Endothelial cell of umbilical vein (primary cell): Measurements from ENCODE around the gene AFF4. TPM values are rescaled to one million over a fixed set of nuclear protein-coding genes. Genes with fewer than 3 reads are reported as not detected.
"Not testable (repeated sequence)": the region's sequence is repeated elsewhere in the genome, so short reads cannot be mapped to it uniquely, and the experiment has no call there.

Source experiments
- BruUV-seq: library from RNA; stranded (reverse); fragments of 400-500 nt; replicated peaks from 2 replicates; lab custom pipeline; 2021; lab: Mats Ljungman, UMichigan
- CTCF ChIA-PET: fragments of 300-600, 350-600 bp; sonication (Branson Sonifier 250); formaldehyde crosslinking; loops from one replicate; lab custom pipeline; 2021; ENCODE audit warnings: antibody characterized with exemption, inconsistent platforms; lab: Charles Lee
- POLR2A ChIA-PET: fragments of 300-600, 350-600 bp; sonication (Branson Sonifier 250); formaldehyde crosslinking; loops from one replicate; lab custom pipeline; 2021; ENCODE audit warnings: antibody characterized with exemption, inconsistent platforms; lab: Charles Lee
- DNase-seq: peaks from one replicate; pipeline ENCODE4 v3.0.0-alpha.2; 2011; ENCODE audit warnings: low read depth, low spot score
- FAIRE-seq: peaks from 2 replicates; lab custom pipeline; 2011; peaks lifted over from hg19 to GRCh38; lab: Jason Lieb, UNC
- H2AFZ ChIP-seq: 2 replicates; pipeline ENCODE4 v1.6.0; 2012; ENCODE audit warnings: low read depth, low read length, control low read depth, inconsistent platforms
- H3K27ac ChIP-seq: 2 replicates; pipeline ENCODE4 v1.5.1; 2011; ENCODE audit warnings: low read depth, mild to moderate bottlenecking, control low read depth, low read length, moderate library complexity; ENCODE audit not compliant: insufficient read depth
- H3K27me3 ChIP-seq, 2 experiments: 2 replicates each; pipeline versions ENCODE4 v1.6.0 to v1.6.1; 2011; ENCODE audit warnings: low read length in 2 of 2, mixed read lengths in 1 of 2; ENCODE audit not compliant: control insufficient read depth in 2 of 2, insufficient read depth in 2 of 2
- H3K36me3 ChIP-seq, 2 experiments: 2 replicates in 1 of 2; 3 replicates in 1 of 2; pipeline ENCODE4 v1.5.1; 2011; ENCODE audit warnings: low read length in 2 of 2, mild to moderate bottlenecking in 1 of 2, moderate library complexity in 1 of 2; ENCODE audit not compliant: control insufficient read depth in 2 of 2, insufficient read depth in 2 of 2; ENCODE audit errors: extremely low read depth in 1 of 2
- H3K4me1 ChIP-seq: 3 replicates; pipeline ENCODE4 v1.5.1; 2011; ENCODE audit warnings: mild to moderate bottlenecking, low read length; ENCODE audit not compliant: control insufficient read depth, insufficient read depth; ENCODE audit errors: extremely low read depth
- H3K4me2 ChIP-seq: 2 replicates; pipeline ENCODE4 v1.6.1; 2011; ENCODE audit warnings: low read length, control low read depth, mixed read lengths; ENCODE audit not compliant: insufficient read depth
- H3K4me3 ChIP-seq, 3 experiments: fragments of 200-600 bp in 1 of 3; sonication (generic), shearing (Covaris generic) in 1 of 3; replicated peaks in 1 of 3; 2 replicates each; pipeline ENCODE4 v1.5.1; 2011 to 2016; ENCODE audit warnings: control low read depth in 3 of 3, low read length in 3 of 3, mild to moderate bottlenecking in 2 of 3, inconsistent platforms in 1 of 3, low read depth in 1 of 3, moderate library complexity in 1 of 3; ENCODE audit not compliant: insufficient read depth in 1 of 3
- H3K79me2 ChIP-seq: 2 replicates; pipeline ENCODE4 v1.6.0; 2012; ENCODE audit warnings: low read length, inconsistent platforms; ENCODE audit not compliant: control insufficient read depth, insufficient read depth
- H3K9ac ChIP-seq: replicated peaks from 2 replicates; pipeline ENCODE3; 2011; ENCODE audit warnings: low read length, control low read depth; ENCODE audit not compliant: insufficient read depth; ENCODE audit errors: extremely low read depth
- H3K9me1 ChIP-seq: replicated peaks from 3 replicates; pipeline ENCODE4 v1.6.0; 2011; ENCODE audit warnings: mild to moderate bottlenecking, low read length; ENCODE audit not compliant: control insufficient read depth, insufficient read depth; ENCODE audit errors: extremely low read depth
- H3K9me3 ChIP-seq: replicated peaks from 2 replicates; pipeline ENCODE4 v1.5.1; 2012; ENCODE audit warnings: low read length, inconsistent platforms; ENCODE audit not compliant: control insufficient read depth, insufficient read depth
- H4K20me1 ChIP-seq: replicated peaks from 2 replicates; pipeline ENCODE3; 2011; ENCODE audit warnings: mild to moderate bottlenecking, low read length; ENCODE audit not compliant: control insufficient read depth, insufficient read depth; ENCODE audit errors: extremely low read depth
- CTCF ChIP-seq, 2 donors: IDR thresholded peaks; 1 replicate in 1 of 2; 2 replicates in 1 of 2; pipeline ENCODE4 v1.5.1; 2011; ENCODE audit warnings: low read length in 2 of 2, mild to moderate bottlenecking in 2 of 2, moderate library complexity in 2 of 2, control low read depth in 1 of 2, inconsistent platforms in 1 of 2, low read depth in 1 of 2; ENCODE audit not compliant: insufficient read depth in 1 of 2; ENCODE audit errors: extremely low read depth in 1 of 2
- EZH2 ChIP-seq: IDR thresholded peaks from 2 replicates; pipeline ENCODE4 v1.6.1; 2012; ENCODE audit warnings: borderline replicate concordance, low read depth, mild to moderate bottlenecking, moderate library complexity, low read length, inconsistent platforms; ENCODE audit not compliant: severe bottlenecking
- FOS ChIP-seq: IDR thresholded peaks from 2 replicates; pipeline ENCODE4 v1.6.1; 2011; ENCODE audit warnings: mild to moderate bottlenecking, low read length, moderate library complexity, borderline replicate concordance; ENCODE audit not compliant: insufficient read depth
- GATA2 ChIP-seq: IDR thresholded peaks from 2 replicates; pipeline ENCODE4 v1.7.0; 2011; ENCODE audit warnings: low read depth, mild to moderate bottlenecking, moderate library complexity, mixed read lengths, low read length; ENCODE audit not compliant: insufficient read length, insufficient read depth
- JUN ChIP-seq: IDR thresholded peaks from 2 replicates; pipeline ENCODE4 v1.6.1; 2011; ENCODE audit warnings: borderline replicate concordance, low read depth; ENCODE audit not compliant: insufficient read length, insufficient read depth
- MAX ChIP-seq: IDR thresholded peaks from 2 replicates; pipeline ENCODE4 v1.6.1; 2011; ENCODE audit not compliant: insufficient read depth, insufficient read length
- MYC ChIP-seq: IDR thresholded peaks from one replicate; pipeline ENCODE4 v1.6.1; 2011; ENCODE audit warnings: mild to moderate bottlenecking, low read depth, low read length
- POLR2A ChIP-seq: IDR thresholded peaks from 2 replicates; pipeline ENCODE4 v1.6.1; 2012; ENCODE audit warnings: low read depth, mild to moderate bottlenecking, control low read depth, low read length
- POLR2AphosphoS5 ChIP-seq: IDR thresholded peaks from 2 replicates; pipeline ENCODE4 v1.6.1; 2012; ENCODE audit warnings: low read depth, mild to moderate bottlenecking, control low read depth, low read length, moderate library complexity; ENCODE audit not compliant: insufficient read depth
- dilution Hi-C: fragments of 300-500 bp; cut with MboI; formaldehyde crosslinking; loops from one replicate; pipeline ENCODE4 v1.15.0; 2019; ENCODE audit warnings: low sequenced_read_pairs; ENCODE audit not compliant: extremely low pct_ligation_motif_present
- intact Hi-C: fragments of 100-400 bp; cut with micrococcal nuclease; formaldehyde crosslinking; loops from one replicate; pipeline ENCODE4 v1.10.0; 2022
- polyA plus RNA-seq, 4 experiments: library from polyadenylated mRNA; depleted of rRNA in 3 of 4; stranded (reverse) in 3 of 4; unstranded in 1 of 4; fragments of >200 nt; gene quantifications; 2 replicates each; pipeline versions ENCODE4 v1.2.1 to v1.2.3, GENCODE V29; 2011 to 2012; ENCODE audit warnings: missing spikeins in 1 of 4
- total RNA-seq: library from RNA; stranded (reverse); gene quantifications from 2 replicates; pipeline ENCODE4 v1.2.3, GENCODE V29; 2021

AFF4 gene
- total and polyA plus RNA-seq, 2 donors (not counting 3 experiments of a cell fraction or from before 2014, with no cell fraction given), result 27.0 to 88.3 TPM

GRCh38 chr5:132856011-132856410 is 107.4 kb downstream of the AFF4 start:
- no peaks in the 10 kb centered on the region for H4K20me1 ChIP-seq
- H3K27me3 ChIP-seq, result peaks cover 0 to 2% of the 10 kb centered on the region in 2 experiments
- ChIA-PET POLR2A (no interaction called here), CTCF (no interaction called here)
- H3K4me2 ChIP-seq, result no peak overlapping the region
- TF ChIP-seq GATA2 (no peak), POLR2A (no peak), MAX (no peak), JUN (no peak), MYC (no peak), FOS (no peak), EZH2 (no peak), CTCF (IDR thresholded peaks at IDR 0.05; ENCODE audit: extremely low read depth in 1 of 2, insufficient read depth in 1 of 2, low read depth in 1 of 2, low read length in 2 of 2) (no peak), POLR2AphosphoS5 (no peak)
- no peak overlapping the region for H3K27ac ChIP-seq
- no peaks in the 10 kb centered on the region for H3K79me2 ChIP-seq
- no peak overlapping the region for H3K4me3 ChIP-seq
- dilution Hi-C loops (no loop called here), intact Hi-C loops (no loop called here)
- H3K9me3 ChIP-seq, result no peaks in the 10 kb centered on the region
- no peaks in the 10 kb centered on the region for H3K9me1 ChIP-seq
- H3K36me3 ChIP-seq, result no peaks in the 10 kb centered on the region
- H3K4me1 ChIP-seq, result no peaks in the 10 kb centered on the region
- H2AFZ ChIP-seq, result no peak overlapping the region
- BruUV-seq, result no TSS peak
- DNase-seq, result no peak
- no peak overlapping the region for H3K9ac ChIP-seq
- FAIRE-seq, result no peak

GRCh38 chr5:132854992-132855391 is 108.4 kb downstream of the AFF4 start:
- DNase-seq, dilution Hi-C loops, H3K36me3 ChIP-seq, H2AFZ ChIP-seq, H4K20me1 ChIP-seq, H3K4me2 ChIP-seq, H3K4me3 ChIP-seq, BruUV-seq, FAIRE-seq, H3K9ac ChIP-seq, H3K9me3 ChIP-seq, H3K27me3 ChIP-seq, H3K27ac ChIP-seq, POLR2A ChIA-PET, H3K4me1 ChIP-seq, H3K9me1 ChIP-seq, H3K79me2 ChIP-seq: not testable (repeated sequence)
- CTCF ChIA-PET, result interaction anchor here (0.8 to 2.2 kb wide), 5 partner anchors 9 to 35 kb away, joined by 3 to 13 read pairs (median 4); no protein-coding TSS in a partner anchor
- intact Hi-C loops, result loop anchor here (1.0 kb wide), 1 partner anchor 25 kb away; the partner anchor contains the start of gene SHROOM1
